Measurements from ENCODE around the gene GNG7.

The GNG7 gene

DNA sequence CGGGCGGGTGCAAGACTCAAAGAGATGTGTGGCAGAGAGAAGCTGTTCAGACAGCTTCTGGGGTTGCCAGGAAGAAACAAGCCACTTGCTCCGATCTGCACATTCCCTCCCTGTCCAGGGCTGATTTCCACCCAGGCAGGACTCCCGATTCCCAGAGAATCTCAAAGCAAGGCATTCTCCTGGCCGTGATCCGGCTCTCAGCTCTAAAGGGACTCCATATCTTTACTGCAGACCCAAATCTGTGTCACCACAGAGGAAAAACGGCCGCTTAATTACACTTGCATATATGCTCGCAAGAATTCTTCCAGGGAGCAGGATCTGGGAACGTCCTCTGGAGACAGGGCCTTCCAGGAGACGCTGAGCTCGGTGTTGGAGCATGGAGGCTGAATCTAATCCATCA is 25.7 kb downstream of the GNG7 start:
- no peaks in the 10 kb centered on the region for H3K4me1 ChIP-seq (ENCODE audit: control insufficient read depth in 2 of 2, insufficient read depth in 1 of 2, low read depth in 1 of 2, low read length in 2 of 2)
- no peaks in the 10 kb centered on the region for H3K36me3 ChIP-seq (replicated peaks in 1 of 2; ENCODE audit: control insufficient read depth in 2 of 2, insufficient read depth in 2 of 2, low read length in 2 of 2)
- no peak overlapping the region for H3K4me2 ChIP-seq (ENCODE audit: insufficient read depth, low read length, poor library complexity, severe bottlenecking)
- H3K4ac ChIP-seq (ENCODE audit: low read length), result no peak overlapping the region
- H3K18ac ChIP-seq (ENCODE audit: low read length), result no peak overlapping the region
- H3K4me3 ChIP-seq (ENCODE audit: low read length in 2 of 2), result no peak overlapping the region
- H2BK5ac ChIP-seq (ENCODE audit: low read length), result no peak overlapping the region
- WGBS, 2 donors (ENCODE audit: extremely low coverage in 2 of 2, insufficient read length in 2 of 2, insufficient replicate concordance in 1 of 2), result no CpG with 5 or more reads among the region's 12 CpGs
- no peak overlapping the region for H3K27ac ChIP-seq (replicated peaks; ENCODE audit: low read length)
- no peak overlapping the region for H2BK120ac ChIP-seq (ENCODE audit: low read depth, low read length)
- H4K91ac ChIP-seq (ENCODE audit: low read depth, low read length, poor library complexity), result no peak overlapping the region
- H2BK15ac ChIP-seq (ENCODE audit: low read length), result no peak overlapping the region
- H3K79me1 ChIP-seq (ENCODE audit: low read depth, low read length), result no peaks in the 10 kb centered on the region
- H2AK5ac ChIP-seq (ENCODE audit: low read depth, low read length), result no peak overlapping the region
- no peak overlapping the region for H3K9ac ChIP-seq (ENCODE audit: low read depth, low read length, poor library complexity)
- H3K14ac ChIP-seq (ENCODE audit: low read length), result no peak overlapping the region
- H2BK12ac ChIP-seq (ENCODE audit: low read length), result no peak overlapping the region
- H4K8ac ChIP-seq (ENCODE audit: low read depth, low read length), result no peak overlapping the region
- no peak overlapping the region for H2AFZ ChIP-seq (ENCODE audit: low read length)
- no peak overlapping the region for H3K23ac ChIP-seq (ENCODE audit: low read depth, low read length, poor library complexity)
- no peak for DNase-seq (ENCODE audit: low spot score)
- no peaks in the 10 kb centered on the region for H3K9me3 ChIP-seq (replicated peaks in 1 of 2; ENCODE audit: control insufficient read depth in 2 of 2, insufficient read depth in 1 of 2, low read depth in 1 of 2, low read length in 2 of 2)
- no peaks in the 10 kb centered on the region for H3K27me3 ChIP-seq (ENCODE audit: control insufficient read depth in 3 of 3, insufficient read depth in 3 of 3, low read depth in 1 of 3, low read length in 3 of 3)

- Histone ChIP-seq H3K4ac (ENCODE audit: low read length) (no peak overlapping the region), H4K8ac (ENCODE audit: low read depth, low read length) (no peak overlapping the region), H3K9me3 (replicated peaks in 1 of 2; ENCODE audit: control insufficient read depth in 2 of 2, insufficient read depth in 1 of 2, low read depth in 1 of 2, low read length in 2 of 2) (no peaks in the 10 kb centered on the region), H3K23ac (ENCODE audit: low read depth, low read length, poor library complexity) (no peak overlapping the region), H3K27me3 (ENCODE audit: control insufficient read depth in 3 of 3, insufficient read depth in 3 of 3, low read depth in 1 of 3, low read length in 3 of 3) (no peaks in the 10 kb centered on the region), H3K36me3 (replicated peaks in 1 of 2; ENCODE audit: control insufficient read depth in 2 of 2, insufficient read depth in 2 of 2, low read length in 2 of 2) (no peaks in the 10 kb centered on the region), H3K4me1 (ENCODE audit: control insufficient read depth in 2 of 2, insufficient read depth in 1 of 2, low read depth in 1 of 2, low read length in 2 of 2) (no peaks in the 10 kb centered on the region), H3K79me1 (ENCODE audit: low read depth, low read length) (no peaks in the 10 kb centered on the region), H2AK5ac (ENCODE audit: low read depth, low read length) (no peak overlapping the region), H2BK15ac (ENCODE audit: low read length) (no peak overlapping the region), H3K9ac (ENCODE audit: low read depth, low read length, poor library complexity) (no peak overlapping the region), H4K91ac (ENCODE audit: low read depth, low read length, poor library complexity) (no peak overlapping the region), H2BK5ac (ENCODE audit: low read length) (no peak overlapping the region), H2BK120ac (ENCODE audit: low read depth, low read length) (no peak overlapping the region), H2BK12ac (ENCODE audit: low read length) (no peak overlapping the region), H3K14ac (ENCODE audit: low read length) (no peak overlapping the region), H3K4me2 (ENCODE audit: insufficient read depth, low read length, poor library complexity, severe bottlenecking) (no peak overlapping the region), H2AFZ (ENCODE audit: low read length) (no peak overlapping the region), H3K18ac (ENCODE audit: low read length) (no peak overlapping the region), H3K4me3 (ENCODE audit: low read length in 2 of 2) (no peak overlapping the region), H3K27ac (replicated peaks; ENCODE audit: low read length) (no peak overlapping the region)
- DNase-seq (ENCODE audit: low spot score), result no peak
- no CpG with 5 or more reads among the region's 11 CpGs for WGBS, 2 donors (ENCODE audit: extremely low coverage in 2 of 2, insufficient read length in 2 of 2, insufficient replicate concordance in 1 of 2)
Observed at GRCh38 chr19:2675892-2676291, 26.6 kb downstream of the GNG7 start.

DNA sequence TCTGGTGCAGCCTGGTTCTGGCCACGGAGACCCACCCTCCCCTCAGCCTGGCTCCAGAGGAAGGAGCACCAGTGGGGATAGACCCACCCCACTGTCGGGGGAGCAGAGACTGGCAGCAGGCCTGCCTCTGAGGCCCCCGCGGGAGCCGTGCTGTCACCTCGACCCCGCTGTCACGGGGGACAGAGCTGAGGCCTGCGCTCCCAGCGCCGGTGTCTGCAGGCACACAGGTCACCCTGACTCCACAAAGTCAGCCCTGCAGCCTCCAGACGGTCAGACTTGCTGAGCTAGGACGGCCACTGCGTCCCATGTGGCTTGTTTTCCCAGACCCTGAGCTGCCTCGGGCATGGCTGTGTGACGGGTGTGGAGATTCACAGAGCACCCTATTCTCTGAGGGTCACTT is 32.3 kb downstream of the GNG7 start:
- Histone ChIP-seq H3K9ac (ENCODE audit: low read depth, low read length, poor library complexity) (peak overlapping the region; percentile 21), H3K27ac (replicated peaks; ENCODE audit: low read length) (no peak overlapping the region), H3K23ac (ENCODE audit: low read depth, low read length, poor library complexity) (peak overlapping the region; percentile 68), H3K9me3 (replicated peaks in 1 of 2; ENCODE audit: control insufficient read depth in 2 of 2, insufficient read depth in 1 of 2, low read depth in 1 of 2, low read length in 2 of 2) (no peaks in the 10 kb centered on the region), H3K4ac (ENCODE audit: low read length) (no peak overlapping the region), H2BK12ac (ENCODE audit: low read length) (no peak overlapping the region), H3K27me3 (ENCODE audit: control insufficient read depth in 3 of 3, insufficient read depth in 3 of 3, low read depth in 1 of 3, low read length in 3 of 3) (no peaks in the 10 kb centered on the region), H3K36me3 (replicated peaks in 1 of 2; ENCODE audit: control insufficient read depth in 2 of 2, insufficient read depth in 2 of 2, low read length in 2 of 2) (no peaks in the 10 kb centered on the region), H3K79me1 (ENCODE audit: low read depth, low read length) (peaks cover 2% of the 10 kb centered on the region), H2BK120ac (ENCODE audit: low read depth, low read length) (no peak overlapping the region), H3K4me3 (ENCODE audit: low read length in 2 of 2) (no peak overlapping the region), H3K4me2 (ENCODE audit: insufficient read depth, low read length, poor library complexity, severe bottlenecking) (no peak overlapping the region), H3K14ac (ENCODE audit: low read length) (peak overlapping the region; percentile 47), H4K8ac (ENCODE audit: low read depth, low read length) (peak overlapping the region; percentile 19), H2AK5ac (ENCODE audit: low read depth, low read length) (peak overlapping the region; percentile 35), H2AFZ (ENCODE audit: low read length) (no peak overlapping the region), H2BK15ac (ENCODE audit: low read length) (no peak overlapping the region), H2BK5ac (ENCODE audit: low read length) (no peak overlapping the region), H3K18ac (ENCODE audit: low read length) (peak overlapping the region; percentile 48), H4K91ac (ENCODE audit: low read depth, low read length, poor library complexity) (no peak overlapping the region), H3K4me1 (ENCODE audit: control insufficient read depth in 2 of 2, insufficient read depth in 1 of 2, low read depth in 1 of 2, low read length in 2 of 2) (no peaks in the 10 kb centered on the region)
- DNase-seq (ENCODE audit: low spot score), result no peak
- WGBS, 2 donors (ENCODE audit: extremely low coverage in 2 of 2, insufficient read length in 2 of 2, insufficient replicate concordance in 1 of 2), result no CpG with 5 or more reads among the region's 16 CpGs

DNA sequence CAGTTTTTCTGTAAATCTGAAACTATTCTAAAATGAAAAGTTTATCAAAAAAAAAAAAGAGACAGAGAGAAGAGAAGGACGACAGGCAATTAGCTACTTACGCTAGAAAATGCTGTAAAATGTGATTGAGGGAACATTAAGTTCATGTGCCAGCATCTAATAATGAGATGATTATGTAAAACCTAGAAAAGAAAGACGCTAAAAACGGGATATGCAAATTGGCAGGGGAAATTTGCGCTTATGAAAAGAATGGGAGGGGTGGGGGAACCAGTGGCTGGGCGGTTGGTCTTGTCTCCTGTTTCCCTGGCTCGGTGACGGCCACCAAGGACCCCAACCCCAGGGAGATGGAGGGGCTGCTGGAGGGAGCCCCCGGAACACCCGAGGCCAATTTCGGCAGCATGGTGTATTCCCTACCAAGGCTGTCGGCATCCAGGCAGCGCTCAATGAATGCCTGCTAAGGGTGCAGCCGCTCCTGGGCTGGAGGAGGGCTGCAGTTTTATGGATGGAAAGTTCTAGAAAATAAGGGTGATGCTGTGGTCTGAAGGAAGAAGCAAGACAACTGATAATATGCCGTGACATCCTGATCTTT is 34.2 kb downstream of the GNG7 start:
- Histone ChIP-seq H3K4me2 (ENCODE audit: insufficient read depth, low read length, poor library complexity, severe bottlenecking) (no peak overlapping the region), H3K18ac (ENCODE audit: low read length) (no peak overlapping the region), H3K4me3 (ENCODE audit: low read length in 2 of 2) (no peak overlapping the region), H2BK12ac (ENCODE audit: low read length) (no peak overlapping the region), H3K4ac (ENCODE audit: low read length) (no peak overlapping the region), H3K23ac (ENCODE audit: low read depth, low read length, poor library complexity) (no peak overlapping the region), H3K14ac (ENCODE audit: low read length) (no peak overlapping the region), H2BK5ac (ENCODE audit: low read length) (no peak overlapping the region), H3K9ac (ENCODE audit: low read depth, low read length, poor library complexity) (no peak overlapping the region), H3K4me1 (ENCODE audit: control insufficient read depth in 2 of 2, insufficient read depth in 1 of 2, low read depth in 1 of 2, low read length in 2 of 2) (peaks cover 0 to 12% of the 10 kb centered on the region in 2 donors), H3K79me1 (ENCODE audit: low read depth, low read length) (peaks cover 2% of the 10 kb centered on the region), H4K91ac (ENCODE audit: low read depth, low read length, poor library complexity) (no peak overlapping the region), H3K36me3 (replicated peaks in 1 of 2; ENCODE audit: control insufficient read depth in 2 of 2, insufficient read depth in 2 of 2, low read length in 2 of 2) (no peaks in the 10 kb centered on the region), H2BK15ac (ENCODE audit: low read length) (no peak overlapping the region), H2AFZ (ENCODE audit: low read length) (no peak overlapping the region), H3K27ac (replicated peaks; ENCODE audit: low read length) (no peak overlapping the region), H4K8ac (ENCODE audit: low read depth, low read length) (no peak overlapping the region), H2BK120ac (ENCODE audit: low read depth, low read length) (no peak overlapping the region), H2AK5ac (ENCODE audit: low read depth, low read length) (no peak overlapping the region), H3K27me3 (ENCODE audit: control insufficient read depth in 3 of 3, insufficient read depth in 3 of 3, low read depth in 1 of 3, low read length in 3 of 3) (no peaks in the 10 kb centered on the region), H3K9me3 (replicated peaks in 1 of 2; ENCODE audit: control insufficient read depth in 2 of 2, insufficient read depth in 1 of 2, low read depth in 1 of 2, low read length in 2 of 2) (no peaks in the 10 kb centered on the region)
- no peak for DNase-seq (ENCODE audit: low spot score)
- no CpG with 5 or more reads among the region's 15 CpGs for WGBS, 2 donors (ENCODE audit: extremely low coverage in 2 of 2, insufficient read length in 2 of 2, insufficient replicate concordance in 1 of 2)

Data from neuronal stem cell (in vitro differentiated cells).